Naive thymus-derived CD4-positive, alpha-beta T cell (primary cell): ENCODE measurements around the gene RILPL1. TPM values are rescaled to one million over a fixed set of nuclear protein-coding genes. Genes with fewer than 3 reads are reported as not detected.
"Not testable (repeated sequence)": the region's sequence is repeated elsewhere in the genome, so short reads cannot be mapped to it uniquely, and the experiment has no call there.

Source experiments
- ATAC-seq: fragments of 150-1000 bp; cut with Tn5 transposase; 2 replicates; pipeline ENCODE4 v1.10.0; 2021; ENCODE audit warnings: mild to moderate bottlenecking, moderate library complexity
- CTCF ChIA-PET: fragments of 350-600 bp; sonication (Branson Sonifier 250); formaldehyde crosslinking; loops from one replicate; lab custom pipeline; 2021; ENCODE audit warnings: antibody characterized with exemption; lab: Charles Lee
- POLR2A ChIA-PET: fragments of 350-600 bp; sonication (Branson Sonifier 250); formaldehyde crosslinking; loops from one replicate; lab custom pipeline; 2021; ENCODE audit warnings: antibody characterized with exemption, inconsistent platforms; lab: Charles Lee
- DNase-seq, 9 donors: peaks; one replicate each; pipeline versions ENCODE4 v3.0.0 to v3.0.0-alpha.2; 2020 to 2022; ENCODE audit warnings: mixed read lengths in 1 of 9
- H3K27ac ChIP-seq: one replicate; pipeline ENCODE4 v1.7.0; 2013; ENCODE audit warnings: mild to moderate bottlenecking, low read depth, low read length, moderate library complexity
- H3K27me3 ChIP-seq, 2 donors: one replicate each; pipeline ENCODE4 v1.7.0; 2013; ENCODE audit warnings: low read length in 2 of 2, mild to moderate bottlenecking in 2 of 2, moderate library complexity in 2 of 2; ENCODE audit not compliant: control insufficient read depth in 2 of 2, insufficient read depth in 2 of 2
- H3K36me3 ChIP-seq, 3 experiments: 1 replicate in 2 of 3; 2 replicates in 1 of 3; pipeline ENCODE4 v1.7.0; 2013; ENCODE audit warnings: low read length in 3 of 3, mild to moderate bottlenecking in 3 of 3, moderate library complexity in 1 of 3; ENCODE audit not compliant: insufficient read depth in 3 of 3, control insufficient read depth in 2 of 3
- H3K4me1 ChIP-seq, 2 donors: one replicate each; pipeline ENCODE4 v1.7.0; 2013; ENCODE audit warnings: low read length in 2 of 2, mild to moderate bottlenecking in 2 of 2, moderate library complexity in 1 of 2; ENCODE audit not compliant: control insufficient read depth in 2 of 2, insufficient read depth in 2 of 2
- H3K4me3 ChIP-seq: 2 replicates; pipeline ENCODE4 v1.7.0; 2013; ENCODE audit warnings: mild to moderate bottlenecking, low read length
- H3K9me3 ChIP-seq, 3 experiments: 1 replicate in 2 of 3; 2 replicates in 1 of 3; pipeline ENCODE4 v1.7.0; 2013; ENCODE audit warnings: low read length in 3 of 3; ENCODE audit not compliant: control insufficient read depth in 2 of 3
- H3K27ac Mint-ChIP-seq, 9 donors: one replicate each; pipeline ENCODE4 v1.8.0; 2020 to 2022; ENCODE audit warnings: mixed read lengths in 9 of 9, mild to moderate bottlenecking in 8 of 9, moderate library complexity in 5 of 9, inconsistent platforms in 2 of 9
- H3K27me3 Mint-ChIP-seq, 5 donors: one replicate each; pipeline ENCODE4 v1.8.0; 2021 to 2022; ENCODE audit warnings: mixed read lengths in 5 of 5, mild to moderate bottlenecking in 1 of 5
- H3K36me3 Mint-ChIP-seq, 5 donors: one replicate each; pipeline ENCODE4 v1.8.0; 2020 to 2022; ENCODE audit warnings: mixed read lengths in 5 of 5, mild to moderate bottlenecking in 3 of 5, inconsistent platforms in 1 of 5
- H3K4me1 Mint-ChIP-seq, 7 donors: one replicate each; pipeline ENCODE4 v1.8.0; 2020 to 2022; ENCODE audit warnings: mixed read lengths in 7 of 7, mild to moderate bottlenecking in 3 of 7, inconsistent platforms in 1 of 7
- H3K4me3 Mint-ChIP-seq, 10 donors: one replicate each; pipeline ENCODE4 v1.8.0; 2020 to 2022; ENCODE audit warnings: mild to moderate bottlenecking in 10 of 10, mixed read lengths in 10 of 10, moderate library complexity in 6 of 10, inconsistent platforms in 2 of 10
- H3K9me3 Mint-ChIP-seq, 11 donors: one replicate each; pipeline ENCODE4 v1.8.0; 2020 to 2022; ENCODE audit warnings: mixed read lengths in 11 of 11, mild to moderate bottlenecking in 4 of 11, inconsistent platforms in 1 of 11, moderate library complexity in 1 of 11
- intact Hi-C, 2 donors: fragments of 100-400 bp; cut with micrococcal nuclease; formaldehyde crosslinking; loops; one replicate each; pipeline ENCODE4 v1.15.1; 2023
- polyA plus RNA-seq, 2 donors: library from polyadenylated mRNA; unstranded; fragments of 300-500 nt; fragmentation: Illumina TruSeq; gene quantifications; one replicate each; pipeline ENCODE4 v1.2.3, GENCODE V29; 2021
- total RNA-seq, 6 experiments: library from RNA in 5 of 6; stranded (reverse) in 5 of 6; gene quantifications; 1 replicate in 5 of 6; 2 replicates in 1 of 6; pipeline ENCODE4 v1.2.3 and lab custom pipeline; 2021 to 2026

Gene RILPL1
- total and polyA plus RNA-seq, 7 experiments from 2014 or later = 0.29 to 9.2 (median 3.6) TPM; not detected in 1

- Histone ChIP-seq H3K4me3 (no peak overlapping the region), H3K36me3 (peaks cover 8 to 32% (median 11%) of the 10 kb centered on the region in 3 experiments), H3K9me3 (no peaks in the 10 kb centered on the region), H3K4me1 (peaks cover 0 to 9% of the 10 kb centered on the region in 2 donors), H3K27ac (no peak overlapping the region), H3K27me3 (no peaks in the 10 kb centered on the region)
- Mint-ChIP-seq H3K27ac (peak overlapping the region in 1 of 9 donors; percentile 21), H3K4me3 (no peak overlapping the region), H3K27me3 (no peaks in the 10 kb centered on the region), H3K9me3 (no peaks in the 10 kb centered on the region), H3K4me1 (peaks cover 7 to 41% (median 24%) of the 10 kb centered on the region in 7 donors), H3K36me3 (peaks cover 5 to 39% (median 15%) of the 10 kb centered on the region in 5 donors)
- CTCF ChIA-PET = interaction anchor here (0.7 to 1.8 kb wide), 2 partner anchors 10 to 112 kb away, joined by 3 to 13 read pairs; no protein-coding TSS in a partner anchor
- POLR2A ChIA-PET = interaction anchor here (0.8 to 1.4 kb wide), 2 partner anchors 10 to 12 kb away, joined by 5 to 9 read pairs; partner anchors contain the start of gene SNRNP35
- intact Hi-C loops = no loop called here
- ATAC-seq = no peak
- DNase-seq = no peak
Measured at GRCh38 chr12:123469978-123470377, 63.5 kb downstream of the RILPL1 start.

DNA sequence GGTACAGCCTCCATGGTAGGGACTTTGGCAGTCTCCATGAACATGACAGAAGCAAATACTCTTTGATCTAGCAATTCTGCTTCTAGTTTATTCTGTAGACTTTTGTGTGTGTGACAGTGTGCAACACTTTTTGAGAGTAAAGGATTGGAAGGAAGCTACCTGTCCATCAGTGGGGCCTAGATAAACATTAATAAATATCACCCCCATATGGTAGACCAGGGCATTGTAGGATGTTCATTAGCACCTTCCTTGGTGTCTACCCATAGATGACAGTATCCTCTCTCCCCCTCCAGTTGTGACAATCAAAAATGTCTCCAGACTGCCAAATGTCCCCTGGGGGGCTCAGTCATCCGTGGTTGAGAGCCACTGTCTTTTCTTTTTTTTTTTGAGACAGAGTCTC, 64.7 kb downstream of the RILPL1 start:
- H3K9me3 Mint-ChIP-seq = no peaks in the 10 kb centered on the region
- H3K27me3 Mint-ChIP-seq = no peaks in the 10 kb centered on the region
- H3K4me1 Mint-ChIP-seq = peaks cover 0 to 35% (median 18%) of the 10 kb centered on the region in 7 donors
- Histone ChIP-seq H3K27ac (no peak overlapping the region), H3K4me1 (no peaks in the 10 kb centered on the region), H3K36me3 (peaks cover 8 to 34% (median 11%) of the 10 kb centered on the region in 3 experiments), H3K27me3 (no peaks in the 10 kb centered on the region), H3K9me3 (no peaks in the 10 kb centered on the region), H3K4me3 (no peak overlapping the region)
- H3K27ac Mint-ChIP-seq = peak overlapping the region in 1 of 9 donors; percentile 45
- POLR2A ChIA-PET = interaction anchor here (0.6 to 1.7 kb wide), 3 partner anchors 9 to 422 kb away, joined by 3 to 4 read pairs (median 4); no protein-coding TSS in a partner anchor
- intact Hi-C loops = no loop called here
- H3K4me3 Mint-ChIP-seq = no peak overlapping the region
- CTCF ChIA-PET = interaction anchor here (1.8 kb wide), 1 partner anchor 9 kb away, joined by 13 read pairs; no protein-coding TSS in a partner anchor
- DNase-seq (peak in 1 of 9 donors; percentile 4), ATAC-seq (peak; percentile 75)
- peaks cover 5 to 43% (median 14%) of the 10 kb centered on the region in 5 donors for H3K36me3 Mint-ChIP-seq

- Histone ChIP-seq H3K4me1 (peaks cover 1 to 7% of the 10 kb centered on the region in 2 donors), H3K4me3 (no peak overlapping the region), H3K36me3 (peaks cover 8 to 19% (median 11%) of the 10 kb centered on the region in 3 experiments), H3K27ac (no peak overlapping the region), H3K9me3 (no peaks in the 10 kb centered on the region), H3K27me3 (no peaks in the 10 kb centered on the region)
- peaks cover 0 to 32% (median 17%) of the 10 kb centered on the region in 5 donors for H3K36me3 Mint-ChIP-seq
- H3K4me3 Mint-ChIP-seq = no peak overlapping the region
- ChIA-PET CTCF (no interaction called here), POLR2A (interaction anchor here (2.7 kb wide), 1 partner anchor 9 kb away, joined by 15 read pairs; no protein-coding TSS in a partner anchor)
- DNase-seq = no peak
- H3K27ac Mint-ChIP-seq = no peak overlapping the region
- no peaks in the 10 kb centered on the region for H3K27me3 Mint-ChIP-seq
- no peaks in the 10 kb centered on the region for H3K9me3 Mint-ChIP-seq
- H3K4me1 Mint-ChIP-seq = peaks cover 12 to 52% (median 38%) of the 10 kb centered on the region in 7 donors
- intact Hi-C loops = no loop called here
- ATAC-seq = no peak
Measured at GRCh38 chr12:123465084-123465483, 68.4 kb downstream of the RILPL1 start.

- H3K4me3 Mint-ChIP-seq = peak overlapping the region in 1 of 10 donors; percentile 56
- intact Hi-C loops, H3K4me3 ChIP-seq, H3K9me3 ChIP-seq, H3K27me3 ChIP-seq, H3K9me3 Mint-ChIP-seq, ATAC-seq, H3K27ac ChIP-seq, H3K27ac Mint-ChIP-seq, DNase-seq, H3K27me3 Mint-ChIP-seq: not testable (repeated sequence)
- peaks cover 21 to 65% (median 41%) of the 10 kb centered on the region in 7 donors for H3K4me1 Mint-ChIP-seq
- Histone ChIP-seq H3K36me3 (peaks cover 8 to 21% (median 11%) of the 10 kb centered on the region in 3 experiments), H3K4me1 (peaks cover 14 to 18% of the 10 kb centered on the region in 2 donors)
- H3K36me3 Mint-ChIP-seq = peaks cover 0 to 32% (median 20%) of the 10 kb centered on the region in 5 donors
- ChIA-PET CTCF (interaction anchor here (0.7 kb wide), 1 partner anchor 41 kb away, joined by 4 read pairs; no protein-coding TSS in a partner anchor), POLR2A (interaction anchor here (0.6 kb wide), 2 partner anchors 9 to 1935 kb away, joined by 3 to 5 read pairs; no protein-coding TSS in a partner anchor)
Measured at GRCh38 chr12:123463174-123463573, 70.3 kb downstream of the RILPL1 start.

DNA sequence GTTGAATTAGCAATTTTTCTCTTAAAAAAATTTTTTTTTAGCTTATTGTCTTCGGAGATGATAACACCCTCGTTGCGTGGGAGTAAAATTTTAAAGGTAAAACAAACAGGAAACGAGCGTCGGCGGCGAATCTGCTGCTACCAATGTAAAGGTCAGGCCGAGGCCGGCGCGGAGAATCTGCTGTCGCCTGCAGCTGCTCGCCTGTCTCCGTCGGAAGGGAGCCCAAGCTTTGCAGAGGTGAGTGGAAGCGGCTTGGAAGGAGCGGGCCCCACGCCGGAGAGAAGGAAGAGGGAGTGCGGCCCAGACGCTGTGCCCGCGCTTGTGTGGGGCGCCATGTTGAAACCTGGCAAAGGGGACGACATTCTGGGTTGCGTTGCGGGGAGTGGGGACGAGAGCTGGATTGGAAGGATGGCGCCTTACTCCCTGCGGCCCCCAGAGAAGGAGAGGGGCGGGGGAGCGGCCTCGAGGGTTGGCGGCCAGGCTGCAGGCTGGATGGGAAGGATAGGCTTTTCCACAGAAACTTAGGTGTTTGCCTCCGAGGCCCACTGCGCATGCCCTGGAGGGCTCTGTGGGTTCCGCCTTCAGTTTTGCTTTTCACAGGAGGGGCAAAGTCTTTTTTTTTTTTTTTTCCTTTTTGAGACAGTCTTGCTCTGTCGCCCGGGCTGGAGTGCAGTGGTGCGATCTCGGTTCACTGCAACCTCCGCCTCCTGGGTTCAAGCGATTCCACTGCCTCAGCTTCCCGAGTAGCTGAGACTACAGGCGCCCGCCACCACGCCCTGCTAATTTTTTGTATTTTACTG, 75.3 kb downstream of the RILPL1 start, which contains the start of gene SNRNP35:
SNRNP35 (plus strand) TSS at position 160 of the 800 bp plus-strand sequence. CDS start 7,402 bp downstream, outside the sequence.
- Histone ChIP-seq H3K36me3 (peaks cover 0 to 6% (median 0%) of the 10 kb centered on the region in 3 experiments), H3K27me3 (no peaks in the 10 kb centered on the region), H3K4me1 (peaks cover 14 to 18% of the 10 kb centered on the region in 2 donors), H3K27ac (peak within 1 kb of the TSS; percentile 99), H3K4me3 (peak within 1 kb of the TSS; percentile 97), H3K9me3 (no peaks in the 10 kb centered on the region)
- H3K27ac Mint-ChIP-seq = peak within 1 kb of the TSS; percentile 100
- H3K4me3 Mint-ChIP-seq = peak within 1 kb of the TSS; percentile 92 to 100 (median 99)
- ATAC-seq = peak; percentile 85
- H3K4me1 Mint-ChIP-seq = peaks cover 21 to 45% (median 26%) of the 10 kb centered on the region in 7 donors
- H3K9me3 Mint-ChIP-seq = peaks cover 0 to 6% (median 0%) of the 10 kb centered on the region in 11 donors
- intact Hi-C loops = loop anchor here (1.0 to 5.0 kb wide), 10 partner anchors 17 to 225 kb away; partner anchors contain the start of genes EIF2B1 (in 2 of the 2), GTF2H3 (in 2 of the 2), RILPL2 (in 2 of the 2) and TMED2 (in 2 of the 2)
- DNase-seq = peak; percentile 79 to 92 (median 88)
- H3K36me3 Mint-ChIP-seq = peaks cover 0 to 12% (median 7%) of the 10 kb centered on the region in 5 donors
- CTCF ChIA-PET = interaction anchor here (0.9 kb wide), 1 partner anchor 9 kb away, joined by 3 read pairs; no protein-coding TSS in a partner anchor
- no peaks in the 10 kb centered on the region for H3K27me3 Mint-ChIP-seq
- POLR2A ChIA-PET = interaction anchor here (0.5 to 4.3 kb wide), 29 partner anchors 10 to 1879 kb away, joined by 3 to 74 read pairs (median 4); partner anchors contain the start of genes KMT5A, MPHOSPH9, MTRFR and RILPL2

GRCh38 chr12:123453165-123453564, 80.4 kb downstream of the RILPL1 start:
- no peaks in the 10 kb centered on the region for H3K27me3 Mint-ChIP-seq
- H3K4me3 Mint-ChIP-seq = no peak overlapping the region
- no peaks in the 10 kb centered on the region for H3K9me3 ChIP-seq
- H3K36me3 Mint-ChIP-seq = peaks cover 0 to 5% (median 0%) of the 10 kb centered on the region in 5 donors
- ChIA-PET CTCF (no interaction called here), POLR2A (no interaction called here)
- intact Hi-C loops = no loop called here
- no peak overlapping the region for H3K27ac ChIP-seq
- peaks cover 0 to 18% (median 14%) of the 10 kb centered on the region in 7 donors for H3K4me1 Mint-ChIP-seq
- ATAC-seq (no peak), DNase-seq (peak in 6 of 9 donors; percentile 45 to 80 (median 58))
- H3K4me3 ChIP-seq = no peak overlapping the region
- no peaks in the 10 kb centered on the region for H3K4me1 ChIP-seq
- H3K9me3 Mint-ChIP-seq = peaks cover 0 to 5% (median 0%) of the 10 kb centered on the region in 11 donors
- peaks cover 0 to 3% (median 0%) of the 10 kb centered on the region in 3 experiments for H3K36me3 ChIP-seq
- H3K27ac Mint-ChIP-seq = peak overlapping the region in 2 of 9 donors; percentile 67 to 72
- H3K27me3 ChIP-seq = no peaks in the 10 kb centered on the region
